K562 (cell line): ENCODE results near the gene STAB2. TPM values are rescaled to one million over a fixed set of nuclear protein-coding genes. Genes with fewer than 3 reads are reported as not detected.

ENCODE experiments used
- ATAC-seq: fragments of 200-7000 bp; cut with Tn5 transposase; 3 replicates; pipeline ENCODE4 v1.9.1; 2020; ENCODE audit warnings: moderate library complexity
- BruUV-seq: library from RNA; stranded (reverse); fragments of 400-500 nt; replicated peaks from 2 replicates; lab custom pipeline; 2021; lab: Mats Ljungman, UMichigan
- CTCF ChIA-PET: fragments of 300-600 bp; formaldehyde crosslinking; extraction: SDS; loops from one replicate; lab custom pipeline; 2021; ENCODE audit warnings: low intra/inter-chr PET ratio; lab: Yijun Ruan, JAX
- POLR2A ChIA-PET: fragments of 300-600, 350-650 bp; sonication (Branson Sonifier 250); formaldehyde crosslinking; extraction: SDS; loops from one replicate; lab custom pipeline; 2021; ENCODE audit warnings: antibody characterized with exemption, inconsistent platforms; lab: Yijun Ruan, JAX
- DNase-seq, 4 experiments: peaks; one replicate each; pipeline versions ENCODE4 v3.0.0 to v3.0.0-alpha.2; 2011 to 2018; ENCODE audit warnings: low spot score in 3 of 4, mixed read lengths in 3 of 4; ENCODE audit errors: extremely low read depth in 1 of 4
- FAIRE-seq: peaks from 2 replicates; lab custom pipeline; 2011; peaks lifted over from hg19 to GRCh38; lab: Jason Lieb, UNC
- H2AFZ ChIP-seq: 2 replicates; pipeline ENCODE4 v1.6.0; 2011; ENCODE audit warnings: low read depth, low read length, control low read depth, inconsistent platforms
- H3K27ac ChIP-seq: fragments of 200-600 bp; 3 replicates; pipeline ENCODE4 v1.8.0; 2011; ENCODE audit warnings: low read depth, mild to moderate bottlenecking, control low read depth, inconsistent platforms, low read length, moderate library complexity, mixed read lengths; ENCODE audit errors: extremely low read depth
- H3K27me3 ChIP-seq, 2 experiments: fragments of 300-600 bp in 1 of 2; 2 replicates in 1 of 2; 3 replicates in 1 of 2; pipeline versions ENCODE4 v1.6.0 to v1.8.0; 2011; ENCODE audit warnings: inconsistent platforms in 2 of 2, low read length in 2 of 2, mild to moderate bottlenecking in 1 of 2, mixed read lengths in 1 of 2, moderate library complexity in 1 of 2; ENCODE audit not compliant: control insufficient read depth in 2 of 2, insufficient read depth in 2 of 2
- H3K36me3 ChIP-seq: fragments of 300-600 bp; 3 replicates; pipeline ENCODE4 v1.8.0; 2011; ENCODE audit warnings: mild to moderate bottlenecking, low read length, inconsistent platforms; ENCODE audit not compliant: control insufficient read depth, insufficient read depth
- H3K4me1 ChIP-seq, 2 experiments: fragments of 200-600 bp in 1 of 2; replicated peaks in 1 of 2; 2 replicates in 1 of 2; 3 replicates in 1 of 2; pipeline versions ENCODE4 v1.5.1 to v1.8.0; 2011; ENCODE audit warnings: inconsistent platforms in 2 of 2, low read length in 2 of 2, mild to moderate bottlenecking in 1 of 2, mixed read lengths in 1 of 2, moderate library complexity in 1 of 2; ENCODE audit not compliant: control insufficient read depth in 2 of 2, insufficient read depth in 2 of 2
- H3K4me2 ChIP-seq: 2 replicates; pipeline ENCODE4 v1.6.1; 2011; ENCODE audit warnings: low read length, control low read depth, inconsistent platforms, mixed read lengths; ENCODE audit not compliant: insufficient read depth
- H3K4me3 ChIP-seq: fragments of 200-600 bp; sonication (generic), shearing (Covaris generic); 2 replicates; pipeline ENCODE4 v1.5.1; 2016; ENCODE audit warnings: control low read depth, inconsistent platforms
- H3K79me2 ChIP-seq: fragments of 200-600 bp; 3 replicates; pipeline ENCODE4 v1.8.0; 2011; ENCODE audit warnings: low read length, inconsistent platforms; ENCODE audit not compliant: control insufficient read depth, insufficient read depth
- H3K9ac ChIP-seq, 2 experiments: 2 replicates each; pipeline versions ENCODE4 v1.6.0 to v1.6.1; 2011; ENCODE audit warnings: low read depth in 2 of 2, low read length in 2 of 2, control low read depth in 1 of 2, inconsistent platforms in 1 of 2, mild to moderate bottlenecking in 1 of 2, mixed read lengths in 1 of 2; ENCODE audit not compliant: insufficient read depth in 1 of 2
- H3K9me1 ChIP-seq: one replicate; pipeline ENCODE4 v1.6.0; 2011; ENCODE audit warnings: inconsistent platforms, mild to moderate bottlenecking, low read length, moderate library complexity; ENCODE audit not compliant: control insufficient read depth, insufficient read depth
- H3K9me3 ChIP-seq: replicated peaks from 2 replicates; pipeline ENCODE4 v1.5.1; 2011; ENCODE audit warnings: low read depth, low read length, inconsistent platforms; ENCODE audit not compliant: control insufficient read depth, insufficient read depth
- H4K20me1 ChIP-seq: replicated peaks from 2 replicates; pipeline ENCODE4 v1.6.1; 2011; ENCODE audit warnings: low read length, inconsistent platforms, mixed read lengths; ENCODE audit not compliant: control insufficient read depth, insufficient read depth
- C11orf30 ChIP-seq: fragments of 450-650 bp; IDR thresholded peaks from 2 replicates; pipeline ENCODE4 v1.6.1; 2016; ENCODE audit warnings: low read depth, mild to moderate bottlenecking
- MIER1 ChIP-seq: fragments of 450-650 bp; IDR thresholded peaks from 2 replicates; pipeline ENCODE4 v1.6.1; 2016; ENCODE audit warnings: antibody characterized with exemption, mild to moderate bottlenecking, low read depth
- MYC ChIP-seq, 2 experiments: fragments of 250-450 bp in 1 of 2; sonication (Bioruptor Pico) in 1 of 2; IDR thresholded peaks; 2 replicates each; pipeline versions ENCODE4 v1.5.1 to v1.6.1; 2012 to 2021; ENCODE audit warnings: low read depth in 2 of 2, borderline replicate concordance in 1 of 2, improper control_type of control experiment in 1 of 2, low read length in 1 of 2, mild to moderate bottlenecking in 1 of 2, moderate library complexity in 1 of 2
- PREB ChIP-seq: sonication (generic); formaldehyde crosslinking; IDR thresholded peaks from 2 replicates; pipeline ENCODE4 v1.8.1; 2023; ENCODE audit warnings: mild to moderate bottlenecking, missing genetic modification reagents
- ZNF79 ChIP-seq: fragments of 250-450 bp; sonication (Bioruptor Pico); IDR thresholded peaks from 2 replicates; pipeline ENCODE4 v1.4.0; 2020; ENCODE audit warnings: low read depth, mild to moderate bottlenecking, moderate library complexity
- WGBS: fragments of 100-300 bp; shearing (Covaris generic); methylation state at CpG from one replicate; pipeline ENCODE4 v1.1.6; 2016; ENCODE audit warnings: low coverage, mixed read lengths; ENCODE audit not compliant: insufficient coverage; ENCODE audit errors: missing lambda C conversion rate; 5-methylcytosine and 5-hydroxymethylcytosine counted together
- in situ Hi-C: fragments of 300-500 bp; cut with MboI; formaldehyde crosslinking; loops from 4 replicates; pipeline ENCODE4 v1.15.0; 2018; ENCODE audit warnings: inconsistent platforms, mixed read lengths
- intact Hi-C: fragments of 100-400 bp; cut with micrococcal nuclease; formaldehyde crosslinking; loops from 2 replicates; pipeline ENCODE4 v1.14.2; 2022
- polyA plus RNA-seq, 8 experiments: library from polyadenylated mRNA; depleted of rRNA in 4 of 8; stranded (reverse) in 5 of 8; unstranded in 3 of 8; fragments of >200 nt; fragmentation: Nextera tagmentation in 2 of 8; fragmentation: Illumina TruSeq in 1 of 8; extraction: Ambion mirVana in 2 of 8; extraction: Trizol in 1 of 8; gene quantifications; 2 replicates each; pipeline versions ENCODE4 v1.2.1 to v1.2.3, GENCODE V29; 2011 to 2014; ENCODE audit warnings: inconsistent platforms in 1 of 8, missing spikeins in 1 of 8
- total RNA-seq, 7 experiments: library from RNA; depleted of rRNA in 6 of 7; stranded (reverse); fragments of >200 nt in 6 of 7; fragmentation: Illumina TruSeq in 2 of 7; extraction: Trizol in 2 of 7; gene quantifications; 2 replicates each; pipeline versions ENCODE4 v1.2.1 to v1.2.3, GENCODE V29; 2011 to 2021; ENCODE audit warnings: low replicate concordance in 1 of 7

STAB2 gene
- total and polyA plus RNA-seq, 9 of the 15 experiments (the other 6 are each of a cell fraction or from before 2014, with no cell fraction given) = 0.10 TPM; not detected in 8

GRCh38 chr12:103540319-103540718, 46.8 kb upstream of the STAB2 start:
- DNase-seq (no peak), ATAC-seq (no peak), FAIRE-seq (no peak)
- no peak overlapping the region for H3K9ac ChIP-seq
- no peak overlapping the region for H3K4me3 ChIP-seq
- H4K20me1 ChIP-seq = no peaks in the 10 kb centered on the region
- 0% methylated on average over 3 of the region's 3 CpGs for WGBS
- ChIA-PET POLR2A (no interaction called here), CTCF (no interaction called here)
- intact Hi-C loops (loop anchor here (10.0 kb wide), 1 partner anchor 1606 kb away; no protein-coding TSS in a partner anchor), in situ Hi-C loops (no loop called here)
- no peaks in the 10 kb centered on the region for H3K9me1 ChIP-seq
- no peaks in the 10 kb centered on the region for H3K9me3 ChIP-seq
- H2AFZ ChIP-seq = no peak overlapping the region
- no peaks in the 10 kb centered on the region for H3K36me3 ChIP-seq
- no TSS peak for BruUV-seq
- H3K27ac ChIP-seq = no peak overlapping the region
- no peaks in the 10 kb centered on the region for H3K27me3 ChIP-seq
- H3K4me1 ChIP-seq = no peaks in the 10 kb centered on the region
- H3K4me2 ChIP-seq = no peak overlapping the region
- no peak for TF ChIP-seq C11orf30
- TF ChIP-seq MIER1 = no peak
- no peak for TF ChIP-seq MYC (IDR thresholded peaks at IDR 0.05; ENCODE audit: low read depth, low read length)
- TF ChIP-seq MYC (CRISPR knock-in tag; IDR thresholded peaks at IDR 0.05; ENCODE audit: borderline replicate concordance, low read depth) = no peak
- TF ChIP-seq PREB (CRISPR knock-in tag) = no peak
- no peak for TF ChIP-seq ZNF79 (CRISPR knock-in tag)
- H3K79me2 ChIP-seq = no peaks in the 10 kb centered on the region
